ENCODE data around the gene TAL1. TPM values are rescaled to one million over a fixed set of nuclear protein-coding genes. Genes with fewer than 3 reads are reported as not detected.
"Not testable (repeated sequence)": the region's sequence is repeated elsewhere in the genome, so short reads cannot be mapped to it uniquely, and the experiment has no call there.

The TAL1 gene
- polyA plus RNA-seq (2012; ENCODE audit: insufficient read depth, insufficient read length, low read depth): 0.09 TPM

DNA sequence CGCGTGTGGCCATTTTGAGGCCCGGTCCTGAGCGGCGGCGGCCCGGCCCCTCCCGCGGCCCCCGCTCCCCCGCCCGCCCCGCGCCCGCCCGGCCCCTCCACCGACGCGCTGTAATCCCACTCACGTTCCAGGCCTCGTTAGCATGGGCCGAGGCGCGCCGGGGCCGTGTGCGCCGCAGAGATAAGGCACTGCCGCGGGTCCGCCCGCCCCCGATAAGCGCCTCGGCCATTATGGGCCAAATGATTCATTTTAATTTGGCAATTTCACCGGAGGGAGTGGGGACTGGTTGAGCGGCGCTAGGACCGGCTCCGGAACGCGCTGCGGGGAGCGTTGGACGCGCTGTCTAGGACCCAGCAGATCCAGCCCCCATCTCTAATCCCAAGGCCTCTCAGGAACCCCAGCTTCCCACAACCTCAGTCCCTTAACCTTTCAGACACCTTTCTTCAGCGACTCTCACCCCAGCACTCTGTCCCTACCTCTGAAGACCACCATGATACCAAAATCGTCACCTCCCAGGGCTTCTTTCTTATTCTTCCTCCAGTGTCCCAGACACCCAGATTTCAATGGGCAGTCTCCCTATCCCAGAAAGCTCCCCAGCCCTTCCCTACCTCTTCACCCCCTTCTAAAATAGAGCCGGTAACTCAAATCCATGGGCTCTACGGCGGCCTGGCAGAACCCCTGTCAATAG lies at the start of gene TAL1:
Gene TAL1, minus strand, starts transcription at position 39 of the 688 bp plus-strand sequence. CDS start 6,337 bp downstream, outside the sequence.
- H3K4me1 ChIP-seq: no peaks in the 10 kb centered on the region
- H3K9me3 ChIP-seq: no peaks in the 10 kb centered on the region
- no peak for DNase-seq
- H3K4me3 ChIP-seq (ENCODE audit: low read depth, low read length): no peak within 1 kb of the TSS
- peaks cover 60% of the 10 kb centered on the region for H3K27me3 ChIP-seq
- no peaks in the 10 kb centered on the region for H3K36me3 ChIP-seq
- TF ChIP-seq, protein P1, sequence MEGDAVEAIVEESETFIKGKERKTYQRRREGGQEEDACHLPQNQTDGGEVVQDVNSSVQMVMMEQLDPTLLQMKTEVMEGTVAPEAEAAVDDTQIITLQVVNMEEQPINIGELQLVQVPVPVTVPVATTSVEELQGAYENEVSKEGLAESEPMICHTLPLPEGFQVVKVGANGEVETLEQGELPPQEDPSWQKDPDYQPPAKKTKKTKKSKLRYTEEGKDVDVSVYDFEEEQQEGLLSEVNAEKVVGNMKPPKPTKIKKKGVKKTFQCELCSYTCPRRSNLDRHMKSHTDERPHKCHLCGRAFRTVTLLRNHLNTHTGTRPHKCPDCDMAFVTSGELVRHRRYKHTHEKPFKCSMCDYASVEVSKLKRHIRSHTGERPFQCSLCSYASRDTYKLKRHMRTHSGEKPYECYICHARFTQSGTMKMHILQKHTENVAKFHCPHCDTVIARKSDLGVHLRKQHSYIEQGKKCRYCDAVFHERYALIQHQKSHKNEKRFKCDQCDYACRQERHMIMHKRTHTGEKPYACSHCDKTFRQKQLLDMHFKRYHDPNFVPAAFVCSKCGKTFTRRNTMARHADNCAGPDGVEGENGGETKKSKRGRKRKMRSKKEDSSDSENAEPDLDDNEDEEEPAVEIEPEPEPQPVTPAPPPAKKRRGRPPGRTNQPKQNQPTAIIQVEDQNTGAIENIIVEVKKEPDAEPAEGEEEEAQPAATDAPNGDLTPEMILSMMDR (IDR thresholded peaks at IDR 0.05; ENCODE audit: low read depth, low read length): no peak

DNA sequence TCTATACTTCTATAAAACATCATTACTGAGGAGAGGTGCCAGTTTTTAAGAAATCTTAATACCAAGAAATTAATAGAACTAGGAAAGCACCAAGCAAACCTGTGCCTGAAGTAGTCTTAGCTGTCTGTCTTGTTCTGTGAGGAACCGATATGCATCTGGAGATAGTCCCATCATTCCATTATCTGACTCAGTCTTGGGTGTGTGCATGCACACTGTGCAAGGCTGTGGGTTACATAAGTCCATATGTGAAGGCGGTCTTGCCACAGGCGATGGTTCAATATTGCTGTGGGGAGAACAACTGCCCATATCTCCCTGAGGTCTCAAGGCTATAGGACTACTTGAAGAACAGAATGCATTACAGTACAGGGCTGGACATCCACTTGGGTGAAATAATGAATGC lies 48.1 kb upstream of the TAL1 start:
- Histone ChIP-seq H3K4me1 (no peaks in the 10 kb centered on the region), H3K9me3 (no peaks in the 10 kb centered on the region), H3K36me3 (peaks cover 6% of the 10 kb centered on the region), H3K4me3 (ENCODE audit: low read depth, low read length) (no peak overlapping the region), H3K27me3 (no peaks in the 10 kb centered on the region)
- DNase-seq: no peak
- TF ChIP-seq, protein P1 (IDR thresholded peaks at IDR 0.05; ENCODE audit: low read depth, low read length): no peak

DNA sequence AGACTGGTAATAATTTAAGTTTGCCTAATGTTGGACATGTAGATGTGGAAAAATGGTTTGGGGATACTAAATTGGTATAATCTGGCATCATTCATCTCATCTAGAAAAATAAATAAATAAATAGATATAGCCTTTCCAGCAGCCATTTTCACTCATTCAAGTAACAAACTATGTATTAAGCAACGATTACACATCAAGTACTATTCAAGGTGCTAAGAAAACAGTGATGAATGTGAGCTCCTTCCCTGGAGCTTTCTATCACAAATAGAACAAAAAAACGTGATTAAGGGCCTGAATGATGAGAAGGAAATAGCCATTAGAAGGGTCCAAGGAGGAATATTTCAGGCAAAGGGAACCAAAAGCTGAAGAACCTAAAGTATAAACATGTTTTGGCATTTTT lies 44.8 kb upstream of the TAL1 start:
- Histone ChIP-seq H3K27me3 (no peaks in the 10 kb centered on the region), H3K4me3 (ENCODE audit: low read depth, low read length) (no peak overlapping the region), H3K36me3 (peaks cover 6% of the 10 kb centered on the region), H3K9me3 (no peaks in the 10 kb centered on the region), H3K4me1 (no peaks in the 10 kb centered on the region)
- DNase-seq: no peak
- TF ChIP-seq, protein P1 (IDR thresholded peaks at IDR 0.05; ENCODE audit: low read depth, low read length): no peak

- H3K9me3 ChIP-seq; H3K27me3 ChIP-seq; DNase-seq; H3K4me3 ChIP-seq (ENCODE audit: low read depth, low read length); H3K4me1 ChIP-seq; H3K36me3 ChIP-seq: not testable (repeated sequence)
Measured at GRCh38 chr1:47275811-47276210, 43.8 kb upstream of the TAL1 start.

GRCh38 chr1:47265529-47265928 lies 33.5 kb upstream of the TAL1 start:
- H3K36me3 ChIP-seq; H3K4me3 ChIP-seq (ENCODE audit: low read depth, low read length); H3K4me1 ChIP-seq; H3K9me3 ChIP-seq; H3K27me3 ChIP-seq; DNase-seq: not testable (repeated sequence)

DNA sequence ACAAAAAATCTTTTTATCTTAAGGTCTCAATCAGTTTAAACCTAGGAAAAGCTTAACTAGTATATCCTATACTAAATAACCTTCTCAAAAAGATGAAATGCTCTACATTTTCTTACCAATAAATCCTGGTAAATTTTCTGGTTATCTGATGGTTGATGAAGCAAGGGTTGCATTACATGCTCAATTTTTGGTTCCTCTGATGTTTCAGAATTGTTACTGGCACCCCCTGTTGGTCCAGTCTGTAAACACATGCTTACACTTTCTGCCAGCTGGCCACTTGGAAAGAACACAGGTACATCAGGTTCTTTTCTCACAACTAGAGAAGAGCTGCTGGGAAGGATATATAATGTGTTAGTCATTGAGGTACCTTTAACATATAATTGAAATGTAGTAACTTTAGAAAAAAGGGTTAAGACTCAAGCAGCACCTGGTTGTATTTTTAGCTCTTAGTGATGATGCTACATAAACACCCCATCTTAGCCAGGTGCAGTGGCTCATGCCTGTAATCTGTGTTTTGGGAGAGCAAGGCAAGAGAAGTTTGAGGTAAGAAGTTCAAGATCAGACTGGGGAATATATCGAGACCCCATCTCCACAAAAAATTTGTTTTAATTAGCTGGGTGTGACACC lies 30.9 kb upstream of the TAL1 start:
- no peaks in the 10 kb centered on the region for H3K27me3 ChIP-seq
- no peaks in the 10 kb centered on the region; the same call in 1 of the 2 replicates for H3K36me3 ChIP-seq
- DNase-seq: peak; percentile 19

GRCh38 chr1:47257224-47257623 lies 25.2 kb upstream of the TAL1 start:
- DNase-seq: no peak

More for the DNA sequence above, 30.9 kb upstream of the TAL1 start:
- TF ChIP-seq, protein P1 (IDR thresholded peaks at IDR 0.05; ENCODE audit: low read depth, low read length): peak; percentile 53
- Histone ChIP-seq H3K4me1 (no peaks in the 10 kb centered on the region), H3K4me3 (ENCODE audit: low read depth, low read length) (no peak overlapping the region), H3K9me3 (no peaks in the 10 kb centered on the region)

More at GRCh38 chr1:47257224-47257623, 25.2 kb upstream of the TAL1 start:
- H3K27me3 ChIP-seq: no peaks in the 10 kb centered on the region
- H3K4me1 ChIP-seq: no peaks in the 10 kb centered on the region
- TF ChIP-seq, protein P1 (IDR thresholded peaks at IDR 0.05; ENCODE audit: low read depth, low read length): no peak
- no peak overlapping the region for H3K4me3 ChIP-seq (ENCODE audit: low read depth, low read length)
- H3K36me3 ChIP-seq: no peaks in the 10 kb centered on the region; the same call in 1 of the 2 replicates
- no peaks in the 10 kb centered on the region for H3K9me3 ChIP-seq

Data from BE2C (cell line).